ENCODE measurements around the gene PLEKHA5.
"Not testable (repeated sequence)": the region's sequence is repeated elsewhere in the genome, so short reads cannot be mapped to it uniquely, and the experiment has no call there.

The PLEKHA5 gene

GRCh38 chr12:19410211-19410610, 280.7 kb downstream of the PLEKHA5 start:
- no peak for DNase-seq (ENCODE audit: low spot score)

GRCh38 chr12:19410629-19411185, 281.2 kb downstream of the PLEKHA5 start:
- no peak for DNase-seq (ENCODE audit: low spot score)

- no peak for DNase-seq (ENCODE audit: low spot score)
These were observed 282.0 kb downstream of the PLEKHA5 start for GRCh38 chr12:19411234-19412204.

- no peak for DNase-seq (ENCODE audit: low spot score)
These were observed 283.3 kb downstream of the PLEKHA5 start for GRCh38 chr12:19412844-19413243.

- DNase-seq (ENCODE audit: low spot score): not testable (repeated sequence)
These were observed 284.0 kb downstream of the PLEKHA5 start for GRCh38 chr12:19413582-19413981.

GRCh38 chr12:19415563-19415962, 286.0 kb downstream of the PLEKHA5 start:
- DNase-seq (ENCODE audit: low spot score): no peak

GRCh38 chr12:19419086-19419485, 289.6 kb downstream of the PLEKHA5 start:
- no peak for DNase-seq (ENCODE audit: low spot score)

- DNase-seq (ENCODE audit: low spot score): no peak
These were observed 292.2 kb downstream of the PLEKHA5 start for GRCh38 chr12:19421503-19422282.

- DNase-seq (ENCODE audit: low spot score): no peak
These were observed 293.8 kb downstream of the PLEKHA5 start for GRCh38 chr12:19423166-19423930.
